K562 treated with DMSO at 1 percent for 48 hours (cell line): Measurements from ENCODE around the gene PLEKHD1. TPM values are rescaled to one million over a fixed set of nuclear protein-coding genes. Genes with fewer than 3 reads are reported as not detected.

Experiments used
- total RNA-seq: library from RNA; unstranded; fragments of 300-600 nt; gene quantifications from 2 replicates; pipeline ENCODE4 v1.2.3, GENCODE V29; 2022; ENCODE audit warnings: low replicate concordance; ENCODE audit errors: extremely low read depth

The PLEKHD1 gene
- not detected in 2 replicates for total RNA-seq

DNA sequence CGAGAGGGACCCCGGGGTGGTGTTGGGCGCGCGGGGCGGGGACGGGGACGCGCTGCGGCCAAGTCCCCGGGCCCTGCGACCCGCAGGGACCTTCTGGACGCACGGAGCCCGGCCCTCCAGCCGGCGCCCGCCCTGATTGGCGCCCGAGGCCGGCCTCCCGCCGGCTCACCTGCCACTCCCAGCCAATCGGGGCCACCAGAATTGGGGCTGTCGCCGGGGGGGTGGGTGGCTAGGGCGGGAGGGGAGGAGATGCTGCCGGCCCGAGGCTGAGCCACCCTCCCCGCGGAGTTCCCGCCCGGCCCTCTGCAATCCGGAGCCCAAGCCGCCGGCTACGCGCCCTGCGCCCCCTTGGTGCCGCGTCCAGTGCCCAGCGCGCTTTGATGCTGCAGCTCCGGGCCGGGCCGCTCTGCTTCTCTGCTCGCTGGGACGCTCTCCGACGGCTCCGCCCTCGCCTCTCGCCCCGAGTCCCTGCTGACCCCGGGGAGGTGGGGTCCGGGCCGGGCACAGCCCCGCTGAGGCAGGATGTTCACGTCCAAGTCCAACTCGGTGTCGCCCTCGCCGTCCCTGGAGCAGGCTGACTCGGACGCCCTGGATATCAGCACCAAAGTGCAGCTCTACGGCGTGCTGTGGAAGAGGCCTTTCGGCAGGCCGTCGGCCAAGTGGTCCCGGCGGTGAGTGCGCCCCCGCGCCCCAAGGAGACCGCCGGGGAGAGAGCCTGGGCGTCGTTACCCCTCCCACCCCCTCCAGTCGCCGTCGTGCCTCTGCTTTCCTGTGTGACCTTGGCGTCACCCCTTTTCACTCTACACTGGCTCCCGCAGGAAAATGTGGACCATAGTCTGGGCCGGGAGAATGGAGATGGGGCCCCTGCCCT is at the start of gene PLEKHD1:
TSS of gene PLEKHD1 (plus strand) at position 285 of the 871 bp plus-strand sequence. CDS start at position 523, 238 bp downstream.

DNA sequence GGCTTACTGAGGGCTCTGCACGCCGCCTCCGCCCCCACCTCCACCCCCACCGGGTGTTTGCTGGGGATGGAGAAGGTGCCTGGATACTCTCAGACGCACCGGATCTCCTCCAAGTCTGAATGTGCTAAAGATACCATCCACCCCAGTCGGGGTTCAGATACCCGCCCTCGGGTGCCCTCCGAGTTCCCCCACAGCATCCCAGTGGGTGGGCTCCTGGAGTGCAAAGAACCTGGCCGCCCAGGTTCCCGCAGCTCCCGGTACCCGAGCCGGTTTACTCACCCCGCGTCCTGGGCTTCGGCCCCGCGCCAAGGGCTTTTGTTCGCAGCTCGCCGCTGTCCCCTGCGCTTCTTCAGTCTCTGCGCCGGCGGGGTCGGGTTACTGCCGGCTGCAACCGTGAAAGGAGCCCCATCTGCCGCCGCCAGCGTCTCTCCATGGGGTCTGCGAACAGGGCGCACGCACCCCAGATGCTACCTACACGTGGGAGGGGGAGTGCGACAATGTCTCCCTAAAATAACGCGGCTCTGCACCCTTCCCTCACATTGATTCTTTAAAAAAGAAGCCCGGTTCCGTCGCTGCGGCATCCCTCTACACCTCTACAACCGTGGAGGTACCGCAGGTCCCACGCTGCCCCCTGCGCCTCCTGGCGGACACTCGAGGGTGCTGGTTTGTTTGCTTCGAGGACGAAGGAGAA is 89.9 kb downstream of the PLEKHD1 start, which contains the start of gene CCDC177:
TSS of gene CCDC177 (minus strand) at position 609 of the 691 bp plus-strand sequence. CDS start 1,249 bp downstream, outside the sequence.

Other genes with a start within 250 kb of the PLEKHD1 start
- not detected in 2 replicates for gene GALNT16, start 224.6 kb upstream of the PLEKHD1 start, total RNA-seq
- gene ERH, start 86.4 kb upstream of the PLEKHD1 start, total RNA-seq = not detected in 2 replicates
- gene SLC39A9, start 86.0 kb upstream of the PLEKHD1 start, total RNA-seq = not detected in 2 replicates
- not detected in 2 replicates for gene CCDC177, start 90.1 kb downstream of the PLEKHD1 start, total RNA-seq
- not detected in 2 replicates for gene SUSD6, start 126.9 kb downstream of the PLEKHD1 start, total RNA-seq